ENCODE results near the gene BABAM1.
A peak's percentile ranks its signal among the peaks of the same experiment; 100 is the strongest.
"Not testable (repeated sequence)": the region's sequence is repeated elsewhere in the genome, so short reads cannot be mapped to it uniquely, and the experiment has no call there.

Gene BABAM1

GRCh38 chr19:17275441-17276175 is 8.4 kb downstream of the BABAM1 start:
- no peak for ATAC-seq

GRCh38 chr19:17279436-17279835 is 12.2 kb downstream of the BABAM1 start:
- ATAC-seq: no peak

GRCh38 chr19:17281391-17282304 is 14.4 kb downstream of the BABAM1 start, which contains the start of gene ANKLE1:
TSS of gene ANKLE1 (plus strand) at chr19:17281901. CDS start at chr19:17281921, 20 bp downstream.
- peak; percentile 26 to 47 for ATAC-seq

- peak; percentile 91 to 92 for ATAC-seq
Observed at GRCh38 chr19:17282488-17283125, 15.4 kb downstream of the BABAM1 start.

- no peak for ATAC-seq
Observed at GRCh38 chr19:17283504-17283996, 16.3 kb downstream of the BABAM1 start.

- ATAC-seq: no peak
Observed at GRCh38 chr19:17285415-17286135, 18.3 kb downstream of the BABAM1 start.

GRCh38 chr19:17286263-17286662 is 19.0 kb downstream of the BABAM1 start:
- no peak for ATAC-seq

- no peak for ATAC-seq
Observed at GRCh38 chr19:17286752-17287151, 19.5 kb downstream of the BABAM1 start.

- no peak for ATAC-seq
Observed at GRCh38 chr19:17289489-17289888, 22.2 kb downstream of the BABAM1 start.

- ATAC-seq: peak; percentile 96 to 97
Observed at GRCh38 chr19:17292301-17293074, 25.2 kb downstream of the BABAM1 start.

GRCh38 chr19:17293605-17294004 is 26.4 kb downstream of the BABAM1 start:
- ATAC-seq: no peak

- no peak for ATAC-seq
Observed at GRCh38 chr19:17294051-17294891, 27.0 kb downstream of the BABAM1 start.

- not testable (repeated sequence) for ATAC-seq
Observed at GRCh38 chr19:17295551-17295950, 28.3 kb downstream of the BABAM1 start.

GRCh38 chr19:17296273-17296672 is 29.0 kb downstream of the BABAM1 start:
- ATAC-seq: no peak

GRCh38 chr19:17296976-17297375 is 29.7 kb downstream of the BABAM1 start:
- ATAC-seq: no peak

GRCh38 chr19:17300992-17301619 is 33.9 kb downstream of the BABAM1 start:
- ATAC-seq: no peak

- ATAC-seq: no peak
Observed at GRCh38 chr19:17302391-17303166, 35.3 kb downstream of the BABAM1 start.

GRCh38 chr19:17303167-17303939 is 36.1 kb downstream of the BABAM1 start, which contains the start of gene ABHD8:
TSS of gene ABHD8 (minus strand) at chr19:17303425. CDS start at chr19:17301616, 1,809 bp downstream.
- peak; percentile 73 to 75 for ATAC-seq
